ENCODE measurements around the gene SMAD1. TPM values are rescaled to one million over a fixed set of nuclear protein-coding genes. Genes with fewer than 3 reads are reported as not detected.

Gene SMAD1
- total RNA-seq, 1 donor from 2014 or later: 82.8 TPM

DNA sequence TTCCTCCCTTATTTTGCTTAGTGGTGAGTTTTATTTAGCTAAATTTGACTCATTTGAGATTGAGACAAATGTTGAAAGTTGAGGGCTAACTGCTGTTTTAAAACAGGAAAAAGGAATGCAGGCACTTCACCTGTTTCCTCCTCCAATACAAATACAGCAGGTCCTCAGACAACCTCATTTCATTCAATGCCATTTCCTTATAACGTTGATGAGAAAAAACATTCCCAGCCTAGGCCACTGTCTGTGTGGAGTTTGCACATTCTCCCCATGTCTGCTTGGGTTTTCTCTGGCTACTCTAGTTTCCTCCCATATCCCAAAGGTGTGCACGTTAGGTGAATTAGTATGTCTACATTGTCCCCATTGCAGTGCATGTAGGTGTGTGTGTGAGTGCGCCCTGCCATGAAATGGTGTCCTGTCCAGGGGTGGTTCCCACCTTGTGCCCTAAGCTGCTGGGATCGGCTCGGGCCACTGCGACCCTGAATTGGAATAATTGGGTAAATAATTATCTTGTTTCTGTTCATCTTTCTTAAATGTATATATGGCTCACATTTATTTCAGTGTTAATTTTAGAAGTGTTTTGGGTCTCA, 21.9 kb downstream of the SMAD1 start:
- no peak for TF ChIP-seq CTCF (IDR thresholded peaks at IDR 0.05; ENCODE audit: unreplicated experiment)
- H3K4me1 Mint-ChIP-seq (ENCODE audit: unreplicated experiment): peaks cover 74% of the 10 kb centered on the region
- peak overlapping the region; percentile 87 for H3K27ac Mint-ChIP-seq (ENCODE audit: unreplicated experiment)
- no peaks in the 10 kb centered on the region for H3K9me3 Mint-ChIP-seq (ENCODE audit: unreplicated experiment)
- H3K27me3 Mint-ChIP-seq (ENCODE audit: unreplicated experiment): no peaks in the 10 kb centered on the region
- H3K4me3 Mint-ChIP-seq (ENCODE audit: unreplicated experiment): no peak overlapping the region
- DNase-seq (ENCODE audit: low spot score): no peak
- peaks cover 15% of the 10 kb centered on the region for H3K36me3 Mint-ChIP-seq (ENCODE audit: low read depth, unreplicated experiment)

DNA sequence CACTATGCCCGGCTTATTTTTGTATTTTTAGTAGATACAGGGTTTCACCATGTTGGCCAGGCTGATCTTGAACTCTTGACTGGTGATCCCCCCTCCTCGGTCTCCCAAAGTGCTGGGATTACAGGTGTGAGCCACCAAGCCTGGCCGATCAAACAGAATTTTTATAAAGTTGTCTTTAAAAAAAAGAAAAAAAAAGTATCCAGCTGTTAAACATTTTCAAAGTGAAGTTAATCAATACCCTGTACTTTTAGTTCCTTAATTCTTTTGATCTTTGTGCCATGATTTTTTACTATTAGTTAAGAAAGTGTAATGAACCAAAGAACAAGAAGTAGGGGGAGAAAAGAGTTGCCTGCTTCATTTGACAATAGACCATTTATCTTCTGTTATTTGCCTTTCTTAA, 24.3 kb downstream of the SMAD1 start:
- no peaks in the 10 kb centered on the region for H3K36me3 Mint-ChIP-seq (ENCODE audit: low read depth, unreplicated experiment)

GRCh38 chr4:145507636-145508035, 26.0 kb downstream of the SMAD1 start:
- Mint-ChIP-seq H3K4me1 (ENCODE audit: unreplicated experiment) (peaks cover 58% of the 10 kb centered on the region), H3K4me3 (ENCODE audit: unreplicated experiment) (peak overlapping the region; percentile 76), H3K27me3 (ENCODE audit: unreplicated experiment) (no peaks in the 10 kb centered on the region), H3K9me3 (ENCODE audit: unreplicated experiment) (no peaks in the 10 kb centered on the region), H3K36me3 (ENCODE audit: low read depth, unreplicated experiment) (peaks cover 11% of the 10 kb centered on the region), H3K27ac (ENCODE audit: unreplicated experiment) (peak overlapping the region; percentile 93)
- no peak for DNase-seq (ENCODE audit: low spot score)
- TF ChIP-seq CTCF (IDR thresholded peaks at IDR 0.05; ENCODE audit: unreplicated experiment): no peak

More for the DNA sequence above, 24.3 kb downstream of the SMAD1 start:
- no peak overlapping the region for H3K4me3 Mint-ChIP-seq (ENCODE audit: unreplicated experiment)
- H3K9me3 Mint-ChIP-seq (ENCODE audit: unreplicated experiment): no peaks in the 10 kb centered on the region
- TF ChIP-seq CTCF (IDR thresholded peaks at IDR 0.05; ENCODE audit: unreplicated experiment): no peak
- no peaks in the 10 kb centered on the region for H3K27me3 Mint-ChIP-seq (ENCODE audit: unreplicated experiment)
- peaks cover 68% of the 10 kb centered on the region for H3K4me1 Mint-ChIP-seq (ENCODE audit: unreplicated experiment)
- no peak for DNase-seq (ENCODE audit: low spot score)
- no peak overlapping the region for H3K27ac Mint-ChIP-seq (ENCODE audit: unreplicated experiment)

DNA sequence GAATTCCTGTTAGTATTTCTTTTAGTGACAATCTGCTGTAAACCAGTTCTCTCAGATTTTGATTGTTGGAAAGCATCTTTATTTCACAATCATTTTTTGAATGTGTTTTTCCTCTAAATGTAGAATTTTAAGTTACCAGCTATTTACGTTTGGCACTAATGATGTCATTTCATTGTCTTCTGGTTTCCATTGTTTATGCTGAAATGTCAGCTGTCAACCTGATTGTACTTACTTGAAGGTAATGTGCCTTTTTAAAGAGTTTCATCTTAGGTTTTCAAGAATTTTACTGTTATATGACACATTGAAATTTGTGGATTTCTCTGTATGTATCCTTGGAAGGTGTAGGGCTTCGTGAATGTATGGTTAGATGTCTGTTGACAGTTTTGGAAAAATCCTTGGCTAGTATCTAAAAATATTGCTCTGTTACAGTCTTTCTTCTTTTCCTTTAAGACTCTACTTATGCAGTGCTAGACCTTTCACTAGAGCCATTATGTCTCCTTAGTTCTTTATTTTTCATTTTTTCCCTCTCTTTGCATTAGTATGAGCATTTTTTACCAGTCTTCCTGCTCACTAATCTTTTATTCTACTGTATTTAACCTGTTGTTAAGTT, 30.4 kb downstream of the SMAD1 start:
- TF ChIP-seq CTCF (IDR thresholded peaks at IDR 0.05; ENCODE audit: unreplicated experiment): no peak
- no peak for DNase-seq (ENCODE audit: low spot score)
- peak overlapping the region; percentile 24 for H3K4me3 Mint-ChIP-seq (ENCODE audit: unreplicated experiment)
- H3K27me3 Mint-ChIP-seq (ENCODE audit: unreplicated experiment): peaks cover 2% of the 10 kb centered on the region
- peaks cover 35% of the 10 kb centered on the region for H3K4me1 Mint-ChIP-seq (ENCODE audit: unreplicated experiment)
- peaks cover 24% of the 10 kb centered on the region for H3K36me3 Mint-ChIP-seq (ENCODE audit: low read depth, unreplicated experiment)
- H3K27ac Mint-ChIP-seq (ENCODE audit: unreplicated experiment): peak overlapping the region; percentile 22
- no peaks in the 10 kb centered on the region for H3K9me3 Mint-ChIP-seq (ENCODE audit: unreplicated experiment)

- Mint-ChIP-seq H3K9me3 (ENCODE audit: unreplicated experiment) (no peaks in the 10 kb centered on the region), H3K36me3 (ENCODE audit: low read depth, unreplicated experiment) (peaks cover 28% of the 10 kb centered on the region), H3K27ac (ENCODE audit: unreplicated experiment) (no peak overlapping the region), H3K4me1 (ENCODE audit: unreplicated experiment) (peaks cover 28% of the 10 kb centered on the region), H3K27me3 (ENCODE audit: unreplicated experiment) (peaks cover 2% of the 10 kb centered on the region), H3K4me3 (ENCODE audit: unreplicated experiment) (no peak overlapping the region)
- no peak for TF ChIP-seq CTCF (IDR thresholded peaks at IDR 0.05; ENCODE audit: unreplicated experiment)
- no peak for DNase-seq (ENCODE audit: low spot score)
Measured at GRCh38 chr4:145513020-145513621, 31.5 kb downstream of the SMAD1 start.

Measured in endothelial cell (in vitro differentiated cells).